ENCODE results near the gene ANKRD45. TPM values are rescaled to one million over a fixed set of nuclear protein-coding genes. Genes with fewer than 3 reads are reported as not detected.
"Not testable (repeated sequence)": the region's sequence is repeated elsewhere in the genome, so short reads cannot be mapped to it uniquely, and the experiment has no call there.

Gene ANKRD45
- total RNA-seq, 1 donor from 2014 or later = 1.3 TPM

DNA sequence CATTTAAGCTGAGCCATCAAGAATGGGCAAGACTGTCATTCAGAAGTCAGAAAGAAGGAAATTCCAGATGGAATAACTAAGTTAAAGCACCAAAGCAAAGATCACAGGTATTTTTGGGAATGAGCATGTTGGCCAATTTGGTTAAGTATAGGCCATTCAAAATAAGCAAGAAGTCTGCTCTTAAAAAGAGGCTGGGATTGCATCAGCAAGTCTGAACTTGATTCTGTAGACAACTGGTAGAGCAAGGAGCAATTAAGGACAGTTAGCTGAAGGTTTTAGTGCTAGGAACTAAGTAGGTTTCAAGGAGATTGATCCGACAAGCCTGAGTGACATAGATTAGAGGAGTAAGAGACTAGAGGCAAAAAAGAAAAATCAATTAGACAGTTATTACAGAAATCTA is 8.4 kb downstream of the ANKRD45 start:
- H3K36me3 Mint-ChIP-seq (ENCODE audit: low read depth, unreplicated experiment) = peaks cover 4% of the 10 kb centered on the region
- TF ChIP-seq, protein P1, sequence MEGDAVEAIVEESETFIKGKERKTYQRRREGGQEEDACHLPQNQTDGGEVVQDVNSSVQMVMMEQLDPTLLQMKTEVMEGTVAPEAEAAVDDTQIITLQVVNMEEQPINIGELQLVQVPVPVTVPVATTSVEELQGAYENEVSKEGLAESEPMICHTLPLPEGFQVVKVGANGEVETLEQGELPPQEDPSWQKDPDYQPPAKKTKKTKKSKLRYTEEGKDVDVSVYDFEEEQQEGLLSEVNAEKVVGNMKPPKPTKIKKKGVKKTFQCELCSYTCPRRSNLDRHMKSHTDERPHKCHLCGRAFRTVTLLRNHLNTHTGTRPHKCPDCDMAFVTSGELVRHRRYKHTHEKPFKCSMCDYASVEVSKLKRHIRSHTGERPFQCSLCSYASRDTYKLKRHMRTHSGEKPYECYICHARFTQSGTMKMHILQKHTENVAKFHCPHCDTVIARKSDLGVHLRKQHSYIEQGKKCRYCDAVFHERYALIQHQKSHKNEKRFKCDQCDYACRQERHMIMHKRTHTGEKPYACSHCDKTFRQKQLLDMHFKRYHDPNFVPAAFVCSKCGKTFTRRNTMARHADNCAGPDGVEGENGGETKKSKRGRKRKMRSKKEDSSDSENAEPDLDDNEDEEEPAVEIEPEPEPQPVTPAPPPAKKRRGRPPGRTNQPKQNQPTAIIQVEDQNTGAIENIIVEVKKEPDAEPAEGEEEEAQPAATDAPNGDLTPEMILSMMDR (IDR thresholded peaks at IDR 0.05; ENCODE audit: unreplicated experiment) = no peak
- no peaks in the 10 kb centered on the region for H3K4me1 Mint-ChIP-seq (ENCODE audit: unreplicated experiment)
- DNase-seq (ENCODE audit: low spot score) = no peak
- H3K27ac Mint-ChIP-seq (ENCODE audit: unreplicated experiment) = no peak overlapping the region
- H3K9me3 Mint-ChIP-seq (ENCODE audit: unreplicated experiment) = no peaks in the 10 kb centered on the region
- H3K27me3 Mint-ChIP-seq (ENCODE audit: unreplicated experiment) = no peaks in the 10 kb centered on the region
- H3K4me3 Mint-ChIP-seq (ENCODE audit: unreplicated experiment) = no peak overlapping the region

DNA sequence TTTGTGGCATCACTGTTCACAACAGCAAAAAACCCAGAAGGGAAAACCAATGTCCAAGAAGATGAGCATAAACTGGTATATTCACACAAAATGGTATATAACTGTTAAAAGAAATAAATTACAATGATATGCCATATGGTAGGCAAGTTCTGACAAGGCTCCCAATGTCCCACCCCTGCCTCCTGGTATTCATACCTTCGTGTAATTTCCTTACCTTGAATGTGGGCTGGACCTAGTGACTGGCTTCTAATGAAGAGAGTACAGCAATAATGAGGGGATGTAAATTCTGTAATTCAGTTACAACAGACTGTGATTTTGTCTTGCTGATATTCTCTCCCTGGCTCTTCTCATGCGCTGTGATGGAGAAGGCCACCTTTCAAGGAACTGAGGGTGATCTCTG is 9.3 kb downstream of the ANKRD45 start:
- H3K4me3 Mint-ChIP-seq (ENCODE audit: unreplicated experiment) = no peak overlapping the region
- no peak overlapping the region for H3K27ac Mint-ChIP-seq (ENCODE audit: unreplicated experiment)
- H3K27me3 Mint-ChIP-seq (ENCODE audit: unreplicated experiment) = no peaks in the 10 kb centered on the region
- no peaks in the 10 kb centered on the region for H3K9me3 Mint-ChIP-seq (ENCODE audit: unreplicated experiment)
- TF ChIP-seq, protein P1 (IDR thresholded peaks at IDR 0.05; ENCODE audit: unreplicated experiment) = no peak
- DNase-seq (ENCODE audit: low spot score) = no peak
- H3K36me3 Mint-ChIP-seq (ENCODE audit: low read depth, unreplicated experiment) = peaks cover 8% of the 10 kb centered on the region
- H3K4me1 Mint-ChIP-seq (ENCODE audit: unreplicated experiment) = no peaks in the 10 kb centered on the region

DNA sequence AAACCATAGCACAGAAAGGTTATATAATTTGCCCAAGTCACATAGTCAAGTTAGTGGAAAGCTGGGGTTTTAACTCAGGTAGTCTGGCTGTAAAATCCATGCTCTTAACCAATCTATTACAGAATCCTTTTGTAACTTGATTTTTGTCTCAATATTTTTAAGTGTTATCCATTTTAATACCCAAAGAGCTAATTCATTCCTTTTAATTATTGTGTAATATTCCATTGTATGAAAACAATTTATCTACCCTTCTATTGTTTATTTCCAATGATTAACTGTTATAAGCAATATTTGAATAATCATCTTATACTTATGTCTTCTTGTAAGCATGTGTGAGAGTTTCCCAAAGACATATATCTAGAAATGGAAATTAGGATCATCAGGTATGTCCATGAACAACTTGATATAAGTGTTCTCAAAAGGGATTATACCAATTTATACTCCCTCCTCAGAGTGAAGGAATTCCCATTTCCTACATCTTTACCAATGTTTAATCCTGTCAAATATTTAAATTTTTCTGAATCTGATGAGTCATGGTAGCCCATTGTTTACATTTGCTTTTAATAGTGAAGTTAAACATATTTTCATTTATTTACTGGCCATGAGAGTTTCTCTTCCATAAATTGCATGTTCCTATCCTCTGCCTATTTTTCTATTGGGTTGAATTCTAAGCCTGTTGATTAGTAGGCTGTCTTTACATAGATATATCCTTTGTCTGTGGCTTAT is 20.6 kb downstream of the ANKRD45 start:
- Mint-ChIP-seq H3K9me3 (ENCODE audit: unreplicated experiment) (peaks cover 5% of the 10 kb centered on the region), H3K27ac (ENCODE audit: unreplicated experiment) (no peak overlapping the region), H3K27me3 (ENCODE audit: unreplicated experiment) (peaks cover 8% of the 10 kb centered on the region), H3K4me1 (ENCODE audit: unreplicated experiment) (no peaks in the 10 kb centered on the region), H3K4me3 (ENCODE audit: unreplicated experiment) (no peak overlapping the region), H3K36me3 (ENCODE audit: low read depth, unreplicated experiment) (peaks cover 7% of the 10 kb centered on the region)
- TF ChIP-seq, protein P1 (IDR thresholded peaks at IDR 0.05; ENCODE audit: unreplicated experiment) = no peak
- DNase-seq (ENCODE audit: low spot score) = no peak

DNA sequence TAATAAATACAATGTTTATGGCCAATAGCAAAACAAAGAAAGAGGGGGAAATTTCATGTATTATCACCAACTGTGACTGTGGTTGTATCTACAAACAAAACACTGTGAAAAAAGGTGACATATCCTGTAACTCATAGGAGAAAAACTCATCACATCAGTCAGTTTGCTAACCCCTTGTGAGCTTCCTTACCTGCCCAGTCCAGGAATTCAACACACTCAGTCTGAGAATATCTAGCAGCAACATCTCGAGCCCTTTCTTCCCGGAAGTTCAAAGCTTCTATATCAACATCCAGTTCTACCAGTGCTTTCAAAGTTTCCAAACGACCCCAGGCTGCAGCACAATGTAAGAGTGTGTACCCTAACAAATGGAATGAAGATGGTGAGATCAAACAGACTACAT is 23.0 kb downstream of the ANKRD45 start:
- TF ChIP-seq, protein P1 (IDR thresholded peaks at IDR 0.05; ENCODE audit: unreplicated experiment) = no peak
- no peak for DNase-seq (ENCODE audit: low spot score)
- Mint-ChIP-seq H3K36me3 (ENCODE audit: low read depth, unreplicated experiment) (peaks cover 3% of the 10 kb centered on the region), H3K27ac (ENCODE audit: unreplicated experiment) (no peak overlapping the region), H3K27me3 (ENCODE audit: unreplicated experiment) (peaks cover 1% of the 10 kb centered on the region), H3K4me1 (ENCODE audit: unreplicated experiment) (no peaks in the 10 kb centered on the region), H3K4me3 (ENCODE audit: unreplicated experiment) (no peak overlapping the region), H3K9me3 (ENCODE audit: unreplicated experiment) (no peaks in the 10 kb centered on the region)

DNA sequence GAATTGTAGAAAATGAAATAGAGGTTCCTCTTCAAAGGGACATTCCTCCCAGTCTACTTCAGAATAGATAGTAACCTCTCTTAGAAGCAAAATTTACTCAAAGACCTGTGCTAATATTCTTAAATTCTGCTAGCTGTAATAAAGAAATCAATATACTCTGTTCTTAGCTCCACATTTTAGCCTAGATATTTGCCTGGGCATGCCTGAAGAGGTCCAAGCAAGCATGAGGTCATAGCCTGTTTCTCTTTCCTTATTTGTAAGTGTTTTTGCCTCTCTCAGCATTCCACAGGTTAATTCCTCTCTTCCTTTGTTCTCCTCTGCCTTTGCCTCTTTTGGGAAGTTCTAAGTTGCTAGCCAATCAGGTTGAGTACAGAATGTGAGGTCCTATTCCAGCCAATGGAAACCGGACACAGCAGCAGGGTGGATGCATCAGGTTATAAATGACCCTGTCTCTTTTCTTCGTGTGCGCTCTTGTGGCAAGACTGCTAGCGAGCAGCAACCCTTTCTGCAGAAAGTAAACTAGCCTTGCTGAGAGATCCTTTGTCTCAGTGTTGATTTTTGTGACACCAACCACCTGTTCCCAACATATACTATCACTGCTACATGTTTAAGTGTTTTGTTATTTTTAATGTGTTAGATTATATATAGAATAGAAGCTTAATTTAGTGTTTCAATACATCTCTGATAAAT is 27.1 kb downstream of the ANKRD45 start:
- not testable (repeated sequence) for H3K4me1 Mint-ChIP-seq (ENCODE audit: unreplicated experiment); DNase-seq (ENCODE audit: low spot score); H3K27ac Mint-ChIP-seq (ENCODE audit: unreplicated experiment); H3K27me3 Mint-ChIP-seq (ENCODE audit: unreplicated experiment); H3K4me3 Mint-ChIP-seq (ENCODE audit: unreplicated experiment); H3K9me3 Mint-ChIP-seq (ENCODE audit: unreplicated experiment); H3K36me3 Mint-ChIP-seq (ENCODE audit: low read depth, unreplicated experiment)
